Measurements from ENCODE around the gene SERPINB3.

DNA sequence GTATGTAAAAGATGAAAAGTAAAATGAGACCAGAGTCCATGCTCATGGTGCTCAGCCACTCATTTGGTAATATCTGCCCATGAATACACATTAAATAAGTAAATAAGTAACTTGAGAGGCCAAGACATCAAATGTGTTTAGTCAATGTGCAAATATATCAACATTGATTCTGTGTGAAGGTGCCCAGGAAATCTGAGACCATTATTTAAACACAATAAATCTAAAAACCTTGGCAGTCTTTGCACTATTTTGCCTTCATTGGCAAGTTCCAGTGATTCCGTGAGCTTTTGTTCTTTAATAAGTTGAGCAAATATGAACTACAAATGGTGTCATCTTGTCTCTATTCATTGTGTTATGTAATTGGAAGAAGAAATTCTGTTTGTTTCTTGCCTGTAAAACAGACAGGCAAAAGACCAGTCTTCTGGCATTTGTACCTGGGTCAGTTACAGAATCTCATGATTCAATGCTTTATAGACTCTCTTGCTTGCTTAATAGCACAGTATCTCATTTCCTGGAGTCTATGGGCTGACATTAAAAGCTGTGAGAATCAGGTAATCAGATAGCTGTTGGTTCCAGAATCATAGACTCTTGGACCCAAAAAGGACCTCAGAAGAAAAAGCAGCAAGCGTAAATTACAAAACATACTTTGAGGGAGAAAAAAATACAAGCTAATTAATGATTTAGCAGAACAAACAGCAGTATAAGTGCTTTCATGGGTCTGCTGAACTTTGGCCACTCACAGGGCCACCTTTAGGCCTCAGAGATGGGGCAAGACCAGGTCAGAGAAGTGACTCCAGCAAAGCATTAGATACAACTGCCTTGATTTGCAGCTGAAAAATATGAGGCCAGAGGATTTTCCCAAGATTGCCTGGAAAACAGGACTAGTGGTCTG is 20.0 kb upstream of the SERPINB3 start:
- TF ChIP-seq, protein P1, sequence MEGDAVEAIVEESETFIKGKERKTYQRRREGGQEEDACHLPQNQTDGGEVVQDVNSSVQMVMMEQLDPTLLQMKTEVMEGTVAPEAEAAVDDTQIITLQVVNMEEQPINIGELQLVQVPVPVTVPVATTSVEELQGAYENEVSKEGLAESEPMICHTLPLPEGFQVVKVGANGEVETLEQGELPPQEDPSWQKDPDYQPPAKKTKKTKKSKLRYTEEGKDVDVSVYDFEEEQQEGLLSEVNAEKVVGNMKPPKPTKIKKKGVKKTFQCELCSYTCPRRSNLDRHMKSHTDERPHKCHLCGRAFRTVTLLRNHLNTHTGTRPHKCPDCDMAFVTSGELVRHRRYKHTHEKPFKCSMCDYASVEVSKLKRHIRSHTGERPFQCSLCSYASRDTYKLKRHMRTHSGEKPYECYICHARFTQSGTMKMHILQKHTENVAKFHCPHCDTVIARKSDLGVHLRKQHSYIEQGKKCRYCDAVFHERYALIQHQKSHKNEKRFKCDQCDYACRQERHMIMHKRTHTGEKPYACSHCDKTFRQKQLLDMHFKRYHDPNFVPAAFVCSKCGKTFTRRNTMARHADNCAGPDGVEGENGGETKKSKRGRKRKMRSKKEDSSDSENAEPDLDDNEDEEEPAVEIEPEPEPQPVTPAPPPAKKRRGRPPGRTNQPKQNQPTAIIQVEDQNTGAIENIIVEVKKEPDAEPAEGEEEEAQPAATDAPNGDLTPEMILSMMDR (IDR thresholded peaks at IDR 0.05; ENCODE audit: low read depth, low read length, poor library complexity, severe bottlenecking) = no peak
- TF ChIP-seq EZH2phosphoT487 (IDR thresholded peaks at IDR 0.05; ENCODE audit: borderline replicate concordance, low read length) = no peak
